Neural progenitor cell (in vitro differentiated cells): ENCODE data around the gene GPX6.

ENCODE experiments used
- CTCF ChIP-seq: fragments of 200-600 bp; sonication (generic); IDR thresholded peaks from 2 replicates; pipeline ENCODE4 v1.5.1; 2017; ENCODE audit warnings: antibody characterized with exemption, mild to moderate bottlenecking
- EZH2phosphoT487 ChIP-seq: fragments of 200-600 bp; sonication (generic); IDR thresholded peaks from 2 replicates; pipeline ENCODE4 v1.6.1; 2017; ENCODE audit warnings: antibody characterized with exemption

GRCh38 chr6:28458568-28458967, 57.0 kb downstream of the GPX6 start:
- TF ChIP-seq CTCF (no peak), EZH2phosphoT487 (no peak)
